ENCODE results near the gene GLRX3.

The GLRX3 gene

DNA sequence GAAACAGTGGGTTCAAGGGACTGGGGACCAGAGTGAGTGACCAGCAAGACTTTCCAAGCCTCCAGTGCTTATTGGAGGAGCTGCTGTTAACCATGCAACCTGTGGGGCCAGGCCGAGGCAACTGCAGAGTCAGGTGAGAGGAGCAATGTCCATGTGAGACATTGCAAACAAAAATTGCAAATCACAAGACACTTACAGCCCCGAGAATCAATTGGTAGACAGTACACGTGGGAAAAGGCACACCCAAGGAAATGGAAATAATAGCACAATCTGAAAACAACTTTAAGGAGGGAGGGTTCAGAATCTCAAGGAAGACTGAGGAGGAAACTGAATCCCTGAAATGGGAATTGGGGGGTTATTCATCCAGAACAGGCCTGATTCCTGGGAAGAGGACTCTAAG lies 72.6 kb downstream of the GLRX3 start:
- DNase-seq (ENCODE audit: low spot score), result no peak

GRCh38 chr10:130212746-130213145 lies 76.6 kb downstream of the GLRX3 start:
- DNase-seq (ENCODE audit: low spot score), result no peak

GRCh38 chr10:130213286-130214080 lies 77.3 kb downstream of the GLRX3 start:
- DNase-seq (ENCODE audit: low spot score), result no peak

- no peak for DNase-seq (ENCODE audit: low spot score)
These were observed 78.2 kb downstream of the GLRX3 start for GRCh38 chr10:130214431-130214830.

DNA sequence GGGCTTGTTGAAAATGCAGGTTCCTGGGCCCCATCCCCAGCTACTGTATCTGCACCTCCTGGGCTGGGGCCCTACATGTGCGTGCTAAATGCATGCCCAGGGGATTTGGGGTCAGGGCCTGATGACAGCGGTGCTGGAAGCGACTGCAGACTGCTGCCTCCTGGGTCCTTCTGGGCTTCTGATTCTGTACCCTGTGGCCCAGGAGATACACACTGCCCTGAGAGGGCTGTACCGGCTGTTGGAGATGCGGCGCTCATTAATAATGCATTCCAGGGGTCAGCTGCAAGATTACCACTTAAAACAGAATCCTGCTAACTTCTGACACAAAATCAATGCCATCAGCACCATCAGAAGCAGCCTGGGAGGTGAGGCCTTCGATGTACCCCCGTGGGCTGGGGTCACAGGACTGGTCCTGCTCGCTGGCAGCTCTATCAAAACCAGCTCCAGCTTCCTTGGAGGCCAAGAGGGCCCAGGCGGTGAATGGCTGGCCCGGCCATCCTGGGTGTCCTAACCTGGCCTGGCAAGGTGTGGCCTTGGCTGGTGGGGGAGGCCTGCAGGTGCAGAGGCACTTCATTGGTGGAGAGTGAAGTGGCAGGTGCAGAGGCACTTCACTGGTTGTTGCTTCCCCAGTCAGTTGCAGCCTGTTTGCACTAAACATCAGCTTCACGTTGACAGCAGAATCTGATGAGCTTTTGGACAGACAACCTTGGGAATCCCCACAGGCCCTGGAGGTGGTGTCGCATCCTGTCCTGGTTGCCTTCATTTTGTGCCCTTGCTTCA lies 79.2 kb downstream of the GLRX3 start:
- DNase-seq (ENCODE audit: low spot score), result no peak

DNA sequence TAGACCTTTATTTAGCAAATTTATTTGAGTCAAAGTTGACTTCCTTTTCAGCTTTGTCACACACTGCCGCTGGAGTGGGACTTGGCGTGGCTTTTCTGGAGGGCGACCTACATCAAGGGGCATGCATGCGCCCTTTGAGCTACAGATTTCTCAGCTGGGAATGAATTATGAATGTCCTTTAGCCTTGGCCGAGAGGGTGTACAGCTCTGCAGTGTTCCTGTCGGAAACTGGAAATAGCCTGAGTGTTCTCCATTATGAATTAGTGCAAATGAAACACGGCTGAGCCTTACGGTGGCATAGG lies 79.7 kb downstream of the GLRX3 start:
- no peak for DNase-seq (ENCODE audit: low spot score)

DNA sequence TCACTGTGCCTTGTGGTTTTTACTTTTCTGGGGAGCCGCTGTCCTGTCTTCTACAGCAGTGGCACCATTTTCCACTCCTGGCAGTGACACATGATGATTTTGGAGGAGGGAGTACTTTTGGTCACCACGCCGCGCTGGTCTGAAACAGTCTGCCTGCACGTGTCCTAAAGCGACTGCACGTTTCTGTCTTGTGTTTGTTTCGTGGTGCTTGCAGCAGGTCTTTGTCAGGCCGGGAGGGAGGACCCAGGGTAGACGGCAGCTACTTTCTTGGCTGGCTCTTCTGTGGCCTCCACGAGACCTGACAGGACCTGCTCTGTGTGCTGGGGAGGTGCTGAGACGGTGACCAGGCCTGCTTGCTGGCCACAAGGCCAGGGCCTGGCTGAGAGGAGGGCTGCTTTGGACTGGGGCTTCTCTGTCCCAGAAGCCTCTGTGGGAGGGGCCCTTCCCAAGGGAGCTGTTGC lies 82.0 kb downstream of the GLRX3 start:
- no peak for DNase-seq (ENCODE audit: low spot score)

- DNase-seq (ENCODE audit: low spot score), result no peak
These were observed 82.7 kb downstream of the GLRX3 start for GRCh38 chr10:130218936-130219335.

- DNase-seq (ENCODE audit: low spot score), result no peak
These were observed 84.3 kb downstream of the GLRX3 start for GRCh38 chr10:130220251-130221185.

DNA sequence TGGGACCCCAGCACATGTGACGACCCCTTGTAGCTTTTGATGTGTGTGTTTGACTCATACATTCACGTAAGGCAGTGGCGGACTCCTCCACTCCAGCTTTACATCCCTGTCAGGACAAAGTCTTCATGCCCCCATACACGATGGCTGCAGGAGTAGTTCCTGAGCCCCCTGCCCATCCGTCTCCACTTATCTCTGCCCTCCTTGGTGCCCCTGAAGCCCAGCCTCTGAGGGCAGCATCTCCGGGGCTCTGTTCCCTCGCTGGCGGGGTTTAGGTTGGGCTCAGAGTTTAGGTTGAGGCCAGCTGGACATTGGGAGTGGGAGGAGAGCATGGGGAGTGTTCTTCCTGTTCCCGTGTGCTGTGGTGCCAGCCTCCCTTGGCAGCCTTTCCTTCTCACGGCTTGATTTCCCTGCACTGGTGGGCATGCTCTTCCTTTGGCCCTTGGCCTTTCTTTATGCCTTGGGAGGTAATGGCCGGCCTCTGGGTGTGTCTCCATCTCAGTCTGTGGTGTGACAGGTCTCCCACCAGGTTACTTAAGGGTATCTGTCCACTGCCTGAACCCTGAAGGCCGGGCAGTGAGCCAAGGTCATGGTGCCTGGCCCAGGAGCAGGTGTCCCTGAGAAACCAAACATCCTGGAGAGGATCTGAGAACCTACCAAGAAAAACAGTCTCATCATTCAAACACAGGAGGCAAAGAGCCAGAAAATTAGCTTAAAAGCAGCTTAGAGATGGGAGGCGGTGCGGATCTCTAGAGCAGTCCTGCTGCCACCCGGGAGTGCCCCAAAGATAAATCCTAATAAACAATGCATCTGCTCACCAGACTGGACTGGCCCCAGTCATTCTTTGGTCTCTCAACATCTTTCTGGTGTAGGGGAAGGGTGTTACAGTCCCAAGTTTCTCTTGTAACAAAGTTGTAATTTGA lies 85.5 kb downstream of the GLRX3 start:
- no peak for DNase-seq (ENCODE audit: low spot score)

- DNase-seq (ENCODE audit: low spot score), result no peak
These were observed 86.2 kb downstream of the GLRX3 start for GRCh38 chr10:130222381-130222780.

DNA sequence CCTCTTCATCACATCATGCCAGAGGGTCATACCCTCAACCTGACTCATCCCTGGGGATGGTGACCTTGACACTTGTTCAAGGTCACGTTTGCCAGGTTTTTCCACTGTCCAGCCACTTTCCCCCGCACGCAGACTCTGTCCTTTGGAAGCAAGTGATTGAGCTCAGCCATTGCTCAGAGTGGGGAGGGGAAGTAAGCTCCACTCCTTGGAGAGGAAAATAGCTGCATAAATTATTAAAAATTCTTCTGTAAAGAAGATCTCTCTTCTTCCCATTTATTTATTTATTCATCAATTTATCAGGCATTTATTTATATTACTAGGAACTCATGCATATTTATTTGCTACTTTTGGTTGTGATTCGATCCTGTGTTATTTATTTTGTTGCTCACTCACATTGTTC lies 88.0 kb downstream of the GLRX3 start:
- DNase-seq (ENCODE audit: low spot score), result no peak

- DNase-seq (ENCODE audit: low spot score), result no peak
These were observed 89.8 kb downstream of the GLRX3 start for GRCh38 chr10:130226012-130226411.

DNA sequence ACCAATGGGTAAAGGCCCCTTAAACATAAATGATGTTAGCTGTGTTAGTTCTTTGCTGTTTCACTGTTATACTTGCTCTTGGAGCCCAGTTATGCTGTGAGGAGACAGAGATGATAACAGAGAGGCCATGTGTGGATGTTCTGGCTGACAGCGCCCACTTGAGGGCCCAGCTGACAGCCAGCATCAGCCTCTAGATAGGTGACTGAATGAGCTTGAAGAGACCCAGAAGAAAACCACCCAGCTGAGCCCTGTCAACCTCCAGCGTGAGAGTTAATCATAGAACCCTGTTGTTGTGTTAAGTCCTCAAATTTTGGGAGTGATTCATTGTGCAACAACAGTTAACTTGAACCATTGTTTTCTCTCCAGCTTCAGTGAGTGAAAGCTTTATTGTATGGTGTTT lies 91.7 kb downstream of the GLRX3 start:
- no peak for DNase-seq (ENCODE audit: low spot score)
